Activated CD4-positive, alpha-beta T cell treated with anti-CD3 and anti-CD28 coated beads, Interleukin-2, amount 50 U/mL, for 4 hours (primary cell): ENCODE measurements around the gene PCMTD2.
"Not testable (repeated sequence)": the region's sequence is repeated elsewhere in the genome, so short reads cannot be mapped to it uniquely, and the experiment has no call there.

Experiments used
- DNase-seq, 2 experiments: peaks; one replicate each; pipeline ENCODE4 v3.0.0-alpha.2; 2020

PCMTD2 gene

DNA sequence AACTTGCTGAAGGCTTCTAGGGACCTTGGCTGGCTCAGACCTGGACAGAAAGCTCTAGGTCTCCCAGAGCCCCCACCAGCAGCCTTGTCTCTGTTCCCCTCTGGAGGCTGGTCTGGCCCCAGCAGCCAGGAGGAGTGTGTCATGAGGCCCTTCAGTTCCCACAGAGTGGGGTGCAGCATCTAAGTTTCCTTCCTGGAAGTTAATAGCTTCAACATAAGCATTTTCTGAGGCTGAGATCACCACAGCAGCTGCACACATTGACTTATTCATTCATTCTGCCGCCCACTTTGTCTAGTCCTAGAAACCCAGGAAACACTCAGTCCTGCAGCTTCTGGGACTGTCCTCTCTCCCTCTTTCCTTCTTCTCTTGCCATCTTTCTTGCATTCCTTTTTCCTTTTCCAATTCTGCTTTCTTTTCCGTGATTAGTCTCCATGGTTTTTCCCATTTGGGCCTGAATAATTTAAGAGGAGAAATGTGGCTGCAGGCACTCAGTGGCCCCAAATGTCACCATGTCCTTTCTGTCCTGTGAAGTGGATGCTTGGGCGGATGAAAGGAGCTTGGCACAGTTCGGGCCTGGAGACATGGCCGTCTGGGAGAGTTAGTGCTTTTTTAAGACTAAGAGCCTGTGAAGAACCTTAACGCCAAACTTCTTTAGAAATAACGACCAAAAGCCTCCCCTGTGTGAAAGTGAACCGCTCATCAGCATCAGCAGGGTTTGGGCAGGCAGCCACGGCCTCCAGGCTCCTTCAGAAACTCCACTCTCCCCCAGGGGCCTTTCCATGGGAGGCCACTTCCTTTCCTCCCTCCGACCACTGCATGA is 31.0 kb upstream of the PCMTD2 start:
- no peak for DNase-seq

DNA sequence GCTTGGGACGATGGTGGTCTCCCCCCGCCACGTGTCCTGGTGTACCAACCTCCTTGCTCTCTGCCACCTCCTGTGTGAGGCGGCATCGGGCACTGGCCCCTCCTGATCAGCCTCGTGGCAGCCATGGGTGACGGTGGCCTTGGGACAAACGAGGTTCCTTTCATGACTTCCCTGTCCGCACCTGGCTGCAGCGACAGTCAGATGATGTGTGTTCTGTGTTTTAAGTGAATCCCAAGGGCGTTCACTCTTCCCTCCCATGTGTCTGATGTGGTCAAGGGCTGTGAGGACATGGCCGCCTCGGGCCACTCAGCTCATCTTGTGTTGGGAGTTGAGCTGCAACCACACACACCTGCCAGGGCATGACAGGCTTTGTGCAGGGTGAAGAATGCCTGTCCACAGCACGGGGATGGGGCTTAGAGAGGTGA is 30.4 kb upstream of the PCMTD2 start:
- no peak for DNase-seq

DNA sequence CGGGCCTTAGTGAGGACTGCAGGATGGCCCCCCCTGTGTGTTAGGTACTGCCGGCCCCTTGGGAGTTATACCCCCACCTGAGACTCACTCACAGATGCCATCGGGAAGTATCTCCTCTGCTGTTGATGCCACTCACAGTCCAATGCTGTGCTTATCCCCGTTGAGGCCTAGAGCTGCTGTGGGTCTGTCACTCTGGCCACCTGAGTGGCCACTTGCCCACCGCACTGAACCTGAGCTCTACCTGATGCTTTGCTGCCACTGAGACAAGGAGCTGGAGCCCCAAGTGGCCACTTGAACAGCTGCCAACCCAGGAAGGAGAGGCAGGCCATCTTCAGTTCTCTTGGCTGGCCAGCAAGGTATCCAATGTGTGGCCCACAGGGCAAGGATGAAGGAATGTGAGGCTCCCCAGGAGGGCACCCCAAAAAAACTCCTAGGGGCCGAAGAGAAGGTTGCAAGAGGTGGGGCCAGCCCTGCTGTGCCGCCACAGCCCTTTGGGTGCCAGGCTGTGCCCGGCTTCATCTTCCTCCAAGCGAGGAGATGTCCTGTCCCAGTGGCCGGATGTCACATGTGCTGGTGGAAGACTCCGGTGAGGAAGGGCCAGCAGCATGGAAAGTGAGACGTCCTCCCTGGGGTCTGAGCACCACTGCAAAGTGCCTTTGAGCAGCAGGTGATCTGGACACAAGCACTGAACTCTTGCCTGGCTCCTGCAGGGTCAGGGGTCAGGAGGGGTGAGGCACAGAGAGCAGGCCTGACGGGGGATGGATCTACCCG is 29.5 kb upstream of the PCMTD2 start:
- no peak for DNase-seq

DNA sequence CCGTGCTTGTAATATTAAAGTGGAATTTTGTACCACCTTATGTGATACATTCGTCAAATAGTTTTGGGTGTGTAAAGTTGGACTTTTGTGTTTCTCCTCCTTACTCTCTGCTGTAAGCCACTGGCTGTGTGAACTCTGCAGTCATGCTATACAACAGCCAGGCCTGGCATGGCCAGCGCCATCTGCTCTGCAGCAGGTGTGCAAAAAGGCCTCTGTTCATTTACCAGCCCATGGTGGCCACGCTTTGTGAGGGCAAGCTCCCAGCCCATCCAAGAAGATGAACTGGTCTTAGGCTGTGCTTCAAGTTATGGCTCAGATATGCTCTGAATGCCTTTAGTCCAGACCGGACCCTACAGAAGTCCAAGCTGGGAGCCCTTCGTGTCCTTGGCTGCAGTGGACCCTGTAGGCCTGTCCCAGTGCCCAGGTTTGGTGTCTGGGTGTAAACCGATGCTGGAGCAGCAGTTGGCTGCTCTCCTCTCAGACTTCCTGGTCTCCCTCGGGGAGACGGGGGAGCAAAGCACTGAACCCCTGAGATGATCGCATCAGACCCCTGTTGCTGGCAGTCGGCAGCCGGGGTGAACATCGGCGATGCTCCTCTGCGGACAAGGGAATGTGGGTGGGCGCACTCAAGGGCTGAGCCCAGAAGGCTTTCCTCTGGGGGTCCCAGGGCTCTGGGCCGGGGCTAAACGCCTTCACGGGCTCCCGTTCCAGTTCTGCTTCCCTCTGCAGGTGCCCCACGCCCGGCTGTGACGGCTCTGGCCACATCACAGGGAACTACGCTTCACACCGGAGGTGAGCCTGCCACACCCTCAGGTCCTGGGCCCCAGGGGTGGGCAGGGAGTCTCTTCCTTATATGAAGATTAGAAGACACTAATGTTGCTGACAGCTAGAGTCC is 28.6 kb upstream of the PCMTD2 start:
- DNase-seq, result no peak

DNA sequence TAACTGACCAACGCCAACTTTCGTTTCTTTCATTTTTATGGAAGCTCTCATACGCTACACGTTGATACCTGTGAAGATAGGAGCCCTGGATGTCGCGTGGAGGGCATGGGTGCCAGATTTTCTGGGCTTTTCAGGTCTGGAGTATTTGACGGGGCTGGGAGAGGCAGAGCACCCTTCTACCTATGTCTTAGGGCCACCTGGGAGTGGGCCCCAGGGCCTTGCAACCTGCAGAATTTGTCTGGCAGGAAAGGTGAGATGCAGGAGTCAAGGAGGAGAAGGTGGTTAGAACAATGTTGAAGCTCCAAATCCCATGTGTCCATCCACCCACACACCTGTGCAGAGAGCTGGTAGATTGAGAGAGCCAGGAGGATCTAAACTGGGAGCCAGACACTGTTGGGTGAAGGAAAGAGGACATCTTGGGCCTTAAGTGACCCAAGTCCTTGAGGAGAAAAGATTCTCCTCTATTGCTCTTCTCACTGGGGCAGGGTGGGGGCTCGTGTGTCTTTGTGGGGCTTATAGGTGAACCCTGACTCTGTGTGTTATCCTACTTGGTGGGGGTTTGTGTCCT is 27.4 kb upstream of the PCMTD2 start:
- DNase-seq, result no peak

DNA sequence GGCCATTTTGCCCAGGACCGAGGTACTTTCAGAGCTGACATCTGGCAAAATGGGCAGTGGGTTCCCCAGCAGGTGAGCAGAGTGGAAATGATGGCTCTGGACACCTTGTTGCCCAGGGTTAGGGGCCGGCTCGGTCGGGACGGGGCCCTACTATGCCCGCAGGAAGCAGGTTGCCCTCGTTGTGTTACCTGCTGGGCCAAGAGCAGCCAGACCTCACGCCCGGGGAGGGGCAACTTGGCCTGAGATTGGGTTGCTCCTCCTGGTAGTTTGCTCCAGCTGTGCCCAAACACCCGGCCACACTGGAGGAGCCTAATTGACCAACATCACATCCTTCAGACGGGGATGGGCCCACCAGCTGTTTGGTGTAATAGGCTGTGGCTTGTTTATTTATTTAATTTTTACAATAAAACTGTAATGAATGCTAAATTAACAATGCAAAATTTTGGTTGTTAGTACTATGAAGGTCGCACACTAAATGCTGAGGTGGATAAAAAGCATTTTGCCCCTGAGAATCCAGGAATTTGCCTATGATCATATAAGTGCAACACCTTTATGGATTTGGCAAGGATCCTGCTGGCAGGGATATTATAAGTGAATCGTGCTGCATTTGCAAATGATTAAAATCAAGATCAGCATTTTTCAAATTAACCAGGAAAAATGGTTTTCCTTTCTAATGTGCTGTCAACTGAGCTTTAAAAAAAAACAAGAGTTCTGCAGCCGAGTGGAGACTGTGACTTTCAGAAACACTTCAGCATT is 26.6 kb upstream of the PCMTD2 start:
- no peak for DNase-seq

DNA sequence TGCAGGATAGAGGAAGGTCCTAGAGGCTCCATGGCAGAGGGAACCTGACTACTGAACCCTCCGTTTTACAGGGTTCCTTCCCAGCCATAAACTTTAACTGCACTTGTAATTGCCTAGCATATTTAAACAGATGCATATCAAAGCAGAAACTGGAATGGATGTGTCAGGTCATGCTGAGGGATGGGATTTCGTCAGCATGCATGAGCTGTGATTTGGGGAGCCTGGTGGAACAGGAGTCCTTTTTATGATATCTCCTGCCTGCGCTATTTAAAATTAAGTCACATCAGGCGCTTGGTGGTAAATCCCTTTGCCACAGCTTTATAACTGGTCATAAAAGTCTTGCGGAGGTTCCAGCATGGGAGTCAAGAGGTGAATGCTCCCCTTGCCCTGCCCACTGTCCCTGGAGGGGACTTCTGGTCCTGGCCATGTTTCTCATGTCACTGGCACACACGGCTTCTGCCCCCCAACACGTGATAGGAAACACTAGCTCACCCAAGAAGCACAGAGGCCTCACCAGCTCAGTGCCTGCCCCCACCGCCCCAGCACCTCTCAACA is 26.0 kb upstream of the PCMTD2 start:
- no peak for DNase-seq

DNA sequence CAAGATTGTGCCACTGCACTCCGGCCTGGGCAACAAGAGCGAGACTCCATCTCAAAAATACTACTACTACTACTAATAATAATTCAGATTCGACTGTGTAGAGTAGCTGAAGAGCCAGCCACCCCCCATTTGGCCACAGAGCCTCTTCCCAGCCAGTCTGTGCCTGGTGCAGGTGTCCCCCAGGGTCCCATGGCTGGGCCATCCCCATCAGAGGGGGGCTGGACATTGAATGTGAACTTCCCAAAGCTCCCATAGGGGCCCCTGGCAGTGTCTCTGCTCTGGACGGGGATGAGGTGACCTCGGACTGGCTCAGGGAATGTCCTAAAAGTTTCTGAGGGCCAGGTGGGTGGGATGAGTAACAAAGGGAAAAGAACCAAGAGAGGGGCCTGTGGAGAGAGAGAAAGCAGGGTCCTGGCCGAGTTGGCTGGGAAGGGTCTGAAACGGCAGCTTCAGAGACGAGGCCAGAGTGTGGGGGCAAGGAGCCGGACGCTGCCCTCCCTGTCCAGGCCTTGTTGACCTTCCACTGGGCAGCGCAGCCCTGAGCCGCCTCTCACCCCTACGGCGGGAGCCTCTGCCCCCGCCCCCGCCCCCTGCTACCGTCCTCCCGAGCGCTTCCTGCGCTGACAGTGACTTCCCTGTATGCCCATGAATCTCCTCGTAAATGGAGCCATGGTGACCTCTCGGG is 24.9 kb upstream of the PCMTD2 start:
- DNase-seq, result no peak

DNA sequence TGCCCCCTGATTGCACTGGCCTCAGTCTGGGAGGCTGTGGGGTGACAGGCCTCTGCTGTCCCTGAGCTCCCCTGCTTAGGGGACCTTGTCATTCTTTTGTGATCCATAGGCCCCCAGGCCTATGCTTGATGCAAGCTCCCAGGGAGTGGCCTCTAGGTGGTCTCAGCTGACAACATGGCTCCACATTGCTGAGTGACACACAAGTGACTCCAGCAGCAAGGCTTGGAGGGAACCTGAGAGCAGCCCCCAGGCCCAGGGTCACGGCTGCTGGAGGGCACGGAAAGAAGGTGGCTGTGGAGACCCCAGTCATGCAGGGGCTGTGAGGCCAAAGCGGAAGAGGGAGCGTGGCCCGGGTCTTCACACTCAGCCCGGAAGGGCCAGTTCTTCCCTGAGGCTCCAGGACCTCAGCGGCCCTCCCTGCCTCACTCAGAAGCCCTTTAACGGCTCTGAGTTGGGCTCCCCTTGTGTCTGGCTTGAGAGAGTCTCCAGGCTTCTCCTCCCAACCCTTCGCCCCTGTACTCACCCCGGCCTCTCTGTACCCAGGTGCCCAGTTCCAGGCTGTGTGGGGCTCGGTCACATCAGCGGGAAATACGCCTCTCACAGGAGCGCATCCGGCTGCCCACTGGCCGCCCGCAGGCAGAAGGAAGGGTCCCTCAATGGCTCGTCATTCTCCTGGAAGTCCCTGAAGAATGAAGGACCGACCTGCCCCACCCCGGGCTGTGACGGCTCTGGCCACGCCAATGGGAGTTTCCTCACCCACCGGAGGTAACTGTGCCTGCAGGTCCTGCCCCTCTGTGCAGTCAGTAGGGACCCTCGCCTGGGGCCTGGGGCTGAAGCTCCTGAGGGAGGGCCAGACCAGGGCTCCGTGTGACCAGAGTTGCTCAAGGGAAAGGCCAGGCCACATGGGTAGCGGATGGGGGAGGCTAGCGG is 23.7 kb upstream of the PCMTD2 start:
- DNase-seq, result no peak

DNA sequence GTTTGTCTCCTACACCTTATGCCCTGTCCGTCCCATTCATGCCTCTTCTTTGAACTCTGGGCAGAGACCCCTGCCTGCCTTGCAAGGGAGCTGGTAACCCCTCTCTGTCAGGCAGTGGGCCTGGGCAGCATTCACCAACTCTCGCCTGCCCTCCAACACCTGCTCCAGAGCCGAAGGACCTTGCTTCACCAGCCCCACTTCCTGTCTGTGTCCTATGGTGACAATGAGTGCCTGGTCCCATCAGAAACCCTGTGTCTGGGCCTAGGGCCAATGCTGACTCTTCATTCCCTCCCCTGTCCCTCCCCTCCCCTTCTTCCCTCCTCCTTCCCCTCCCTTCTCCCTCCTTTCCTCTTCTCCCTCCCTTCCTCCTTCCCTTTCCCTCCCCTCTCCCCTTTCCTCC is 22.8 kb upstream of the PCMTD2 start:
- no peak for DNase-seq

DNA sequence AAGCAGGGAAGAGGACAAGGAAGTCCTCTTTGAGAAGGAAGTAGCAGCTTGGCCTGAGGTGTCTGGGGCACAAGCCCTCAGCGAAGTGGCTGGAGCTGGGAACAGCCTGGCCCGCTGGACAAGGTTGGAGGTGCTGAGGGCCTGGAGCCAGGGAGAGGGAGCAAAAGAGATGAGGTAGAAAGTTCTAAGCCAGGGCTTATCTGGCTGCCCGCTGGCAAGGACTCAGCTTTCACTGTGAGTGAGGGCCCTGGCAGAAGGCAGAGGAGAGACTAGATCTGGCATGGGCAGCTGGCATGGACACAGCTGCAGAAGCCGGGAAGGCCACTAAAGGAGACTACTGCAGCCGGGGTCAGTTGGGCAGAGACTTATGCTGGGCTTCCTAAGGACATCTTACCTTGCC is 21.8 kb upstream of the PCMTD2 start:
- no peak for DNase-seq

DNA sequence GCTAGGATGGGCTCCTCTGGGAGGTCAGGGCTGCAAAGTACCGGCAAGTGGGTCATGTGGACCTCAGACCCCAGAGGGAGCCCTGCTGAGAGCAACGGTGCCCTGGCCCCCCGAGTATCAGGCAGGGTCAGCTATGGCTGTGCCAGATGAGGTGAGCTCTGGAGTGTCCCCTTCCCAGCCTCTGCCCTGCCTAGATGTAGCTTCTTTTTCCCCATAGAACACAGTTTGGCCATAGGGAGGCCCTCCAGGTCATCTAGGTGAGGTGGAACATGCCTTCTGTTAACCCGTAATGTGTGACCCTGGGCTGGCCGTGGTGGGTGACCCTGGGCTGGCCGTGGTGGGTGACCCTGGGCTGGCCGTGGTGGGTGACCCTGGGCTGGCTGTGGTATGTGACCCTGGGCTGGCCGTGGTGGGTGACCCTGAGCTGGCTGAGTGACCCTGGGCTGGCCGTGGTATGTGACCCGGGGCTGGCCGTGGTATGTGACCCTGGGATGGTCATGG is 21.2 kb upstream of the PCMTD2 start:
- DNase-seq, result no peak

DNA sequence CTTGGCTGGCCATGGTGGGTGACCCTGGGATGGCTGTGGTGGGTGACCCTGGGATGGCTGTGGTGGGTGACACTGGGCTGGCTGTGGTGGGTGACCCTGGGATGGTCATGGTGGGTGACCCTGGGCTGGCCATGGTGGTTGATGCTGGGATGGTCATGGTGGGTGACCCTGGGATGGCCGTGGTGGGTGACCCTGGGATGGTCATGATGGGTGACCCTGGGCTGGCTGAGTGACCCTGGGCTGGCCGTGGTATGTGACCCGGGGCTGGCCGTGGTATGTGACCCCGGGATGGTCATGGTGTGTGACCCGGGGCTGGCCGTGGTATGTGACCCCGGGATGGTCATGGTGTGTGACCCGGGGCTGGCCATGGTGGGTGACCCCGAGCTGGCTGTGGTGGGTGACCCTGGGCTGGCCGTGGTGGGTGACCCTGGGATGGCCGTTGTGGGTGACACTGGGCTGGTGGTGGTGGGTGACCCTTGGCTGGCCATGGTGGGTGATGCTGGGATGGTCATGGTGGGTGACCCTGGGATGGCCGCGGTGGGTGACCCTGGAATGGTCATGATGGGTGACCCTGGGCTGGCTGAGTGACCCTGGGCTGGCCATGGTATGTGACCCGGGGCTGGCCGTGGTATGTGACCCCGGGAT is 20.5 kb upstream of the PCMTD2 start:
- not testable (repeated sequence) for DNase-seq

DNA sequence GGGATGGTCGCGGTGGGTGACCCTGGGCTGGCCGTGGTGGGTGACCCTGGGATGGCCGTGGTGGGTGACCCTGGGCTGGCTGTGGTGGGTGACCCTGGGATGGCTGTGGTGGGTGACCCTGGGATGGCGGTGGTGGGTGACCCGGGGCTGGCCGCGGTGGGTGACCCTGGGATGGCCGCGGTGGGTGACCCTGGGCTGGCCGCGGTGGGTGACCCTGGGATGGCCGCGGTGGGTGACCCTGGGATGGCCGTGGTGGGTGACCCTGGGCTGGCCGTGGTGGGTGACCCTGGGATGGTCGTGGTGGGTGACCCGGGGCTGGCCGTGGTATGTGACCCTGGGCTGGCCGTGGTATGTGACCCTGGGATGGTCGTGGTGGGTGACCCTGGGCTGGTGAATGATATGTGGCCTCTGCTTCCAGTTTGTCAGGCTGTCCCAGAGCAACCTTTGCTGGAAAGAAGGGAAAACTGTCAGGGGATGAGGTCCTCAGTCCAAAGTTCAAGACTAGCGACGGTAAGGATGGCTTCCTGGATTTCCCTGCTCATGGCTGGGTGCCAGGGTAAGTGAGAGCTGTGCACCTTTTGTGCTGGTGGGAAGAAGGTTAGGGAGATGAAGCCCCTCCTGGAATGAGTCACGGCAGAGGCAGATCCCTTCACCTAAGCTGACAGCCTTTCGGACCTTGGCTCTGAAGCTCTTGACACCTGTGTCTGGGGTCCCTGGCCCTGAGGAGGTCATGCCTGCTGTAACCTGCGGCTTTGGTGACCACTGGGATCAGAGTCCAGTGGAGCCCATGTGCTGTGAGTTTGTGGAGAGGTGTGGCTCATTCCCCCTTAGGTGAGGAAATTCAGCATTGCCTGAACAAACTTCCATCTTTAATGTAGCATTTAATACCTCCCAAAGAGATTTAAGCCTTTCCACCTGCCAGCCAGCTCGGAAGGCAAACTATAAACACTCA is 19.1 kb upstream of the PCMTD2 start:
- DNase-seq, result no peak

DNA sequence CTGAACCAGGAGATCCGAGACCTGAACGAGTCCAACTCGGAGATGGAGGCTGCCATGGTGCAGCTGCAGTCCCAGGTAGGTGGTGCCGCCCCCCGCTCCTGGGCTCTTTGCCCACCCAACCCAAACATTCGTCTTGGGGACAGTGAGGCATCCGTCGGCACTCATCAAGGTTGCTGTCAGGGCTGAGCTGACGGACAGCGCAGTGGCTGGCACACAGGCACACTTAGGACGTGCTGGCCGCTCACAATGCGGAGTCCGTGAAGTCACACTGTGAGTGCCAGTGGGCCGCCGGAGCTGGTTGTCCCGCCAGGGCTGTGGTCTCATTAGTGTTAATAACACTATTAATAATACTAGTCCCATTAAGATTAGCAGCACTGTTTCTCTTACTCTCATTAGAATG is 18.2 kb upstream of the PCMTD2 start:
- DNase-seq, result no peak

DNA sequence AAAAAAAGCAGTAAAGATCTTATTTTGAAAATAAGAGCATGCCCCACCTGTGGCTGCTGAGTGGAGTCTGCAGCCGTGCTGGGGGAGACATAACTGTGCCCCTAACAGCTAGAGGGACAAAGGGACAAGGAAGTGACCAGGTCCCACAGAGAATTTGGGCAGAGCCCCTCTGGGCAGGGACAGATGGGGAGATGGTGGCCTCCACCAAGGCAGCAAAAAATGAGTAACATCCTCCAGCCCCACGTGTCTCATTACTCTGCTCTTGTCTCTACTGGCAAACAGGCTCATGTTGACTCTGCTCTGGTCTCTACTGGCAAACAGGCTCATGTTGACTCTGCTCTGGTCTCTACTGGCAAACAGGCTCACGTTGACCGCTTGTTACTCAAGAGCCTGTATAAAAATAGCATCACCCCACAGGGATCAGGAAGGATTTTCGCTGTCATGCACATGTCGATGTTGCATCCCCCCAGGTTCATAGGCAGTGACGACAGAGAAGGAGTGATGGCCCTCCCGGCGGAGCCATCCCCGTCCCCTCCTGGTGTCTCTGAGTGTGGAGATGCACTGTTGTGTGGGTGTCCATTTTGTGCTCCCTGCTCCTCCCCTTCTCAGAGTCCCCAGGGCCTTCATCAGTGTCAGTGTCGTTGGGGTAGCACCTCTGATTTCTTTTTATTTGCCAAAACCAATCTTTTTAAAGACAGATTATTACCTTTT is 17.3 kb upstream of the PCMTD2 start:
- DNase-seq, result no peak

DNA sequence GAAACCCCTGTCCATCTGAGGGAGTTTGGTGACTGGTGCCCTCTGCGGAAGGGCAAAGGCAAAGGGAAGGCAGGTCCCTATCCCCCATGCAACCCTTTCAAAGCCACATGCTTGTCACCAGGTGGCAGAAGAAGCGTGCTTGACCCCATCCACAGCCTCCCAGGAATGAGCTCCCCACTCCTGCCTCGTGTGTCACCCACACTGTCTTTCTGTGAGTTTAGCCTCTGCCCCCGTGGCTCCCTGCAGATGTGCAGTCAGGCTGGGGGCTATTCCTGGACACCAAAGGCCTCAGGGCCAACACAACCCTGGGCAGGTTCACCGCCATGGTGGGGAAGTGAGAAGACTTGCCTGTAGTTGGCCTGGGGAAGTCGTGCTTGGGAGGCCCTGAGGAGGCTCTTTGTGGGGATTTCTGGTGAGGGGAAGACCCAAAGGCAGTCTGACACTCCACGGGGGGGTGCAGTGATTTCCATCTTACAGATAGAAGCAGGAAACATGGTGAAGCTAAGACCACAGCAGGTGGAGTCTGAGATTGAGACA is 16.6 kb upstream of the PCMTD2 start:
- no peak for DNase-seq
